Activated CD8-positive, alpha-beta memory T cell treated with anti-CD3 and anti-CD28 coated beads for 4 hours (primary cell): ENCODE measurements around the gene UPP1.
"Not testable (repeated sequence)": the region's sequence is repeated elsewhere in the genome, so short reads cannot be mapped to it uniquely, and the experiment has no call there.

ENCODE experiments used
- DNase-seq, 2 donors: peaks; one replicate each; pipeline ENCODE4 v3.0.0-alpha.2; 2020; ENCODE audit warnings: low read depth in 2 of 2

The UPP1 gene

DNA sequence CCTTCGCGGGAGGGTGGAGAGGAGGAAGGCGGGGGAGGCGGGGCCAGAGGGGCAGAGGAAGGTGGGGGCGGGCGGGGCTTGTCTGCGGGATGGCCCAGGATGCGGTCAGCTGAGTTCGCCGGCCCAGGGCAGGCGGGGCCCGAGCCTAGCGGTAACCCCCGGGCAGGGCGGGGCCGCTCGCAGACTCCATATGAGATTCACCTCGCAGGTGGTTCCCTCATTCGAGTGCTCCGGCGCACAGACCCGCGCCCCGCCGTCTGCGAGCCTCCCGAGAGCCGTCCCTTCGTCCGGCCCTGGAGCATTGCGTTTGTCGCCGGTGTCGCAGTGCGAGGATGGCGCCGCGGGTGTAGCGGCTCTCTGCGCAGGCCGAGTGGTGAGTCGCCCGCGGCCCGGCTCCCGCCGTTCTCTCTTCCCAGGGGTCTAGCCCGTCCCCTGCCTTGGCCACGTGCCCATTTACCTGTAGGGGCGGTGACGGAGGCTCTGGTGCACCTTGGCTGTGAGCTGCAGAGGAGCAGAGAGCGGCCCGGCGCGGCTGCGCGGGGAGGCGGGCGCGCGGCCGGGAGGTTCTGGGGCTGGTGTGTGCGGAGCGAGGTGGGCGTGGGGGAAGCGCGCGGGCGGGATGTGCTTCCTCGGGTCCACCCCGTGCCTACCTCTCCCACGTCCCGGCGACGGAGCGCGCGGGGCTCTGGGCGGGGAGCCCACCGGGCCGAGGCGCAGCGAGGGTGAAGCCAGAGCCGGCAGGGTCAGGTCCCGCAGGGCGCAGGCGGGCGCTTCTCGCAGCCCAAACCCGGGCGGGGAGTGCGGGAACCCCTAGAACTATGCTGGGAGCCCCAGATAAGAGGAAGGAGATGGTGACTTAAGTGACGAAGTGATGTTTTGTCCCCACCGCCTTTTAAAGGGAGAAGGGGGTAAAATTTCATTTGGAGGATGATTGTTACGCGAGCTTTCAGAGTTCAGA is at the start of gene UPP1:
Gene UPP1, plus strand, starts transcription at position 220 of the 958 bp plus-strand sequence. CDS start 5,519 bp downstream, outside the sequence.
- DNase-seq, result peak; percentile 79 to 80

DNA sequence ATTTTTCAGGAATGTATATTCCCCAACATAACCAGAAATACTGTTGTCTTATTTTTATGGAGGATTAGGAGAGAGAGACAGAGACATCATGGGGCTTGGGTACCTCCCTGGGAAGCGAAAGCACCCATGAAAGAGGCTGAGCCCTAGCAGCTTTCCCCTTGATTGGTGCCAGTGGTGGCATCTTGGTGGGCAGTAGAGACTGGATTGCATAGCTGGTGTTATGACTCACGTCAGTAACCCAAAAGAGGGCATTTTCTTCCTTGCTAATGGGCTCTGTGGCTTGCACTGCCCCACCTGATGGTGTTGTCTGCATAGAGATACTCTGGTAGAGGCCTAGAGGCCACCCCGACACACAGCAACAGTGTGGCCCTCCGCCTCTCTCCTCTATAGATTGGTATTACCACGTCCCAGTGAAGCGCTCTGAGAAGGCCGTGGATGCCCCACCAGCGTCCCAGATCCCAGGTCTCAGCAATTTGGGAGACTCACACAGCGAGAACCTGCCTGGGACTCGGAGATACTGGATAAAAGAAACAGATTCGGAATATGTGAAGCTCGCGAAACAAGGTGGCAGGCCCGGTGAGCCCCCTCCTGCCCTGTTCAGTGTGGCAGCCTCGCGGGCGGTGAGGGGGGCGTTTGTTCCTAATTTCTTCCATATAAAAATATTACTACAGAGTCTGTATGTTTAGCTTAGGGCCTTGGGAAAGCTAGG is 48.0 kb upstream of the UPP1 start:
- DNase-seq, result no peak

DNA sequence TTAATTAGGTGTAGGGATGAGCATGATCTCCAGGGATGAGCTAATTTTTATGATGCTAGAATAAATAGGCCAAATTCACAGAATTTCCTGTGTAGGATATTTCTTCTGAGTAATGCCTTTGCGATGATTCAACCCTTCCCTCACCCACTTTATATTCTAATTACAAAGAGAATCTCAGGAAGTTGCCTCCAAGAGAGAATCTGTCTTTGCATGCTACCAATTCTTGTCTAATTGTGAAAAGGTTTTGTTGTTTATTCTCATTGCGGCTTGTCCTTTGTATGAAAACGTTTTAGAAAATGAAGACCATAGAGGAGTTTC is 47.5 kb upstream of the UPP1 start:
- DNase-seq, result no peak

DNA sequence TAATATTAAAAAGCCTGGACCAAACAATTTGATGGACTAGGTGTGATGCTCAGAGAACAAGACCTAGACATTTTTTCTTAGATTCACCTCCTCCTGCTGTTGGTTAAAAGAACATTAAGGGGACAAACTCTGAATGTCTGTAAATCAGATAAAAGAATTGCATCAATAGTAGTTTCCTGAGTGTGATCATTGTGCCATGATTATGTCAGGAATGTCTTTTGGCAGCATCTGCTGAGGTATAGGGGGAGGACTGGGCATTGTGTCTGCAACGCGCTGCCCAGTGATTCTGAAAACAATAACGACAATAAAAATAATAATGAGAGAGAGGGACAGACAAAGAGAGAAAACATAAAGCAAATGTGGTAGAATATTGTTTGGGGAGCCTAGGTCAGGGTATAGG is 46.8 kb upstream of the UPP1 start:
- DNase-seq, result no peak

DNA sequence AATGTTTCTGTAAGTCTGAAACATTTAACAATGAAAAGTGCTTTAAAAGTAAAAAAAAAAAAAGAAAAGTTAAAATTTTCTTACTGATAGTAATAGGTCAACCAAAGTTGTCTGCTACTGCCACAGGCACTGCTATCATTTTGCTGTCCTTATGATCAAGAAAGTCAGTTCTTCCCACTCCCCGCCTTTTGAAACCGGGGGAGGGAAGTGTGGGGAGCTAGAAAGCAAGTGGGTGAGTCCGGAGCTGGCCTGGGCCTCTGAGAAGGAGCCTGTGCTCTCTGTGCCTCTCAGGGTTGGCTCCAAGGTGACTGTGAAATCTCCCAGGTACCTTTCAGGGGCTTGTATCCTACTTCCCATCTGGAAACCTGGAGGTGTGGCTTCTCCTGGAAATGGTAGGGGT is 46.4 kb upstream of the UPP1 start:
- no peak for DNase-seq

DNA sequence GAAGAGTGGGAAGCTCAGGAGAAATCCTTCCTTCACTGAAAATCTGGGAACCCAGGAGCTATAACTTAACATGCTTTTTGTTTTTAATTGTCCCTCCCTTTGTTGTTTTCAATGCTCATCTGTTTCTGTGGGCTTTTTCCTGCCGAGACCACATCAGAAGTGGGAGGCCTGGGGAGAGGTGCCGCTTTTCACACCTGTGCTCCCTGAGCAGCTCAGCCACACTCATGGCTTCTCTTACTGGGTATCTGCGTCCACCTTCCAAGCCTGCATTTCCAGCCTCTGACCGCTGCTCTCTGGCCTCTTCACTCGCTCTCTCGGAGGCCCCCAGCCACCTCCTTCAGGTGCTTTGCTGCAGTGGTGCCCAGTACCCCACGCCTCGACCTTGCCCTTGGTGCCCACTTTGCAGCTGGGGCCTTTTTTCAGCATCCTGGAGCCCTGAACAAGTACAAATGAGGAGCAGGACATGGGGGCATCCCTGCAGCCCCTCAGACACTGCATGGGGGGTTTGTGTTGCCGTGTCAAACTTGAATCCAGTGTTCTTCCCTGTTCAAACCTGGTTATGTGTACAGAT is 43.8 kb upstream of the UPP1 start:
- no peak for DNase-seq

DNA sequence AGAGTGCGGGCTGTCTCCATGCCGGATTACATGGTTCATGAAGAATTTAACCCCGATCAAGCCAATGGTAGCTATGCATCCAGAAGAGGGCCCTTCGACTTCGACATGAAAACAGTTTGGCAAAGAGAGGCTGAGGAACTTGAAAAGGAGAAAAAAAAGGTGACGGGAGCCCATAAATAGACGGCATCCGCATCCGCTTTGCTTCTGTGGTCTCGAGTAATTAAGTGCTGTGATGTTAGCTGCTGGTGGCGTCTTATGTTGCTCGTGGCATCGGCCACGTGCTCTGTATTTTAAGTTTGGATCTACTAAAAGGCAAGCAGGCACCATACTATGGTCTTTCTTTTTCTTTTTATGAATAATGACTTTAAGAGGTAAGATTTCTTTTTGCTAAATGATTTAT is 42.6 kb upstream of the UPP1 start:
- no peak for DNase-seq

DNA sequence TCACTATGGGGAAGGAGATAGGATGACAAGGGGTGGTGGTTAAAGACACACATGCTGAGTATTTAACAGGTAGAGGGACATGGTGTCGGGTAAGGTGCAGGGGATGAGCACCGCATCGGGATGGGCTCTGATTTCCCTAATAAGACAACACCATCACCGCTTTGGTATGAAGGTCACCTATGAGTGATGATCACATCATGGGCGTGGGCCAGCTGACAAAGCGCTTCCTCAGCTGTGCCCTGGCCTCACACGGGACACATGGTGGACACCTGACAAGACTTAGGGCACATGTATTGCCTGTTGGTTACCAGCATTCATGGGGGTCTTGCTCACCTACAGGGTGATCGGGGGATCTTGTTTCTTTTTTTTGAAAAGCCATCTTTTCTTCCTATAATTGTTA is 41.0 kb upstream of the UPP1 start:
- DNase-seq, result no peak

DNA sequence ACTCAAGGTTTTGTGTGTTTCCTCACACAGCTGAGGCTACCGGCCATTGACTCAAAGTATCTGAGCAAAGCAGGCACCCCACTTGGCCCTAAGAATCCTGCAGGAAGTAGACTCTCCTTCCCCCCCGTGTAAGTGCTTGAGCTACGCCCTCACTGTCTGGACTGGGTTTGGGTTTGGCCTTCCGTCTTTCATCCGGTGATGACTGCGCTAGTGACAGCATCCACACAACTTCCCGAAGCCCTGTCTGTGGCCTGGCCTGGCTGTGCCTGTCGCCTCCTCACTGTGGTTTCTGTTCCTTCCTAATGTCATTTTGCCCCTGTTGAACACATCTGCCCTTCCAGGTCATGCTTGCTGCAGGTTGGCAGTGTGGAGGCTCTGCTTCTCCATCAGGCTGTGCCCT is 39.2 kb upstream of the UPP1 start:
- no peak for DNase-seq

DNA sequence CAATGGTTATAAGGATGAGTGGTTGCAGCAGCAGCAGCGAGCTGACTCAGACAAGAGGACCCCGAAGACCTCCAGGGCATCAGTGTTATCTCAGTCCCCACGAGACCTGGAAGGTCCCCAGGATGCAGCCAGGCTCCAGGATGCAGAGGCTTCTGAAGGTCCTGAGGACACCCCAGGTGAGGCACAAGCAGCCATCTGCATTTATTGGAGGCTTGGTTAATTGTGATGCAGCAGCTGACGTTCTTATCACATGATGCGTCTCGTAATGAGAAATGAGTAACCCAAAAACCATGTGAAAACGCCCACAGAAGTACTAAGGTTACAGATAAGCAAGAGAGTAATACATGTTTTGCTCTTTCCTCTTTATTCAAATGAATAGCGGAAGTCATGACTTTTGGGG is 36.3 kb upstream of the UPP1 start:
- no peak for DNase-seq

DNA sequence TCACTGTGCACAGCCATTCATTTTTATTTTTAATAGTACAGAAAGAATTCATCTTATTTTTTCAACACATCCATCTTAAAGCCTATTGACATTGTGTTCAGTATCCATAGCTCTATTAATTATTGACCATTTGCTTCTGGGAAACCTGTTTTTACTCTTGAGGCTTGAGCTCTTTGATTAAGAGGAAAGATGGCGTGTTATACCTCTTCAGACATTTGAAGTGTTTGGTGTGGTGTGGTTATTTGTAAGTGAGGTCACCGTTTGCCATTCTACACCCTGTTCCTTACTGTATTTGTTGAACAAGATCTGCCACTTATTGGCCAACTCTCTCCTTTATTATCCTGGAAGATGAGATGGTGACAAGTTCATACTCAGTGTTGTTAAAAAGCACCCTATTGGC is 35.3 kb upstream of the UPP1 start:
- DNase-seq, result no peak

DNA sequence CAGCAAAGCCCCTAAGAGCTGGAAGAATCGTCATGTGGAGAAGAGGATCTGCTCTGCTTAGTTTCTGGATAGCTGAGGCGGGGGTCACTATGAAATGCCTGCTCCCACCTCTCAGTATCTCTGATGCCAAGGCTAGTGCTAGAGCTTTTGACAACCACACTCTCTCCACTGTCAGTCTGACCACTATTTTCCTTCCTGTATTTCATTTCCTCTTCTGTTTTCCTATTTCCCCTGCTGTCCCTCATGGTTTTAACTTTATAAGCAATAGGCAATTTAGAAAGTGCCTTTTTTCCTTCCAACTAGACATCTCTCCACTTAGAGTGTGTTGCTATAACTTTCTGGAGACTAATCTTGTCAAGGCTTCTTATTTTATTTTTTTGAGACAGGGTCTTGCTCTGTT is 30.1 kb upstream of the UPP1 start:
- no peak for DNase-seq

DNA sequence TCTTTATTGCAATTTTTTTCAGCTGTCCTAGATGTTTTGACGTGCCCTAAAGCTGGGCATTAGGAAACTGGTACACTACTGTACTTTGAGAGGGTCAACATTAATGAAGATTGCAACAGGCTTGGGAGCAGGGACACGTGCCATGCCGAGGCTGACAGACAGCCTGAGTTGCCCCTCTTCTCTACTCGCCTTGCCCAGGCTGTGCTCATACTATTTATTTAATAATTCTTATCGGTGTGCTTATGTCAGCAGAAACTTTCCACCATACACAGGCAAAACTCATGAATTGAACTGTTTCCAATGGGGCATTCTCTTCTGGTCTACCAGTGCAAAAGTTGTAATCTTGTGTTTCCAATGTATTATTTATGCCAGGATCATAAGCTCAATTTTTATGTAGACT is 29.4 kb upstream of the UPP1 start:
- DNase-seq, result no peak

DNA sequence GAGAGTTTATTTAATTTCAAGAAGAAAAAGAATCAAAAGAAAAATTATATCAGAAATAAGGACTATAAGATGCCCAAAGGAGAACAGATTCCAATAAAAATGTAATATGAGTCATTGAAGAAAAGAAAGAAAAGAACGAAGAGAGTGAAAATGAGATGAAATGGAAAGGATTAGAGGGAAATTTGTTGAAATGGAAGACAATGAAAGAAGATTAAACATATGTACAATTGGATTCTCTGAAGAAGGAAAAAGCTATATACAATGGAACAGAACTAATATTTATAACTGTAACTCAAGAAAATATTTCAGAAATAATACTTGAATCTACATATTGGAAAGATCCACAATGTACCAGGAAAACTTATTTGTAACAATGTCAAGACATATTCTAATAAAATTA is 25.1 kb upstream of the UPP1 start:
- no peak for DNase-seq

DNA sequence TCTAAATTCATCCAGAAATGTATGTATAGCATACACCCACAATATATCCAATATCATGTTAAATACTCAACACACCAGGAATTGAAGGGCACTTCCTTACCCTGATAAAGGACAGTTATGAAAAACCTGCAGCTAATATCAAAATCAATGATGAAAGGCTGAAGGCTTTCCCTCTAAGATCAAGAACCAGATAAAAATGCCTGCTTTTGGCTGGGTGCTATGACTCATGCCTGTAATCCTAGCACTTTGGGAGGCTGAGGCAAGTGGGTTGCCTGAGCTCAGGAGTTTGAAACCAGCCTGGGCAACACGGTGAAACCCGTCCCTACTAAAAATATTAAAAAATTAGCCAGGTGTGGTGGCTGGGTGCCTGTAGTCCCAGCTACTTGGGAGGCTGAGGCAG is 21.6 kb upstream of the UPP1 start:
- DNase-seq, result no peak

DNA sequence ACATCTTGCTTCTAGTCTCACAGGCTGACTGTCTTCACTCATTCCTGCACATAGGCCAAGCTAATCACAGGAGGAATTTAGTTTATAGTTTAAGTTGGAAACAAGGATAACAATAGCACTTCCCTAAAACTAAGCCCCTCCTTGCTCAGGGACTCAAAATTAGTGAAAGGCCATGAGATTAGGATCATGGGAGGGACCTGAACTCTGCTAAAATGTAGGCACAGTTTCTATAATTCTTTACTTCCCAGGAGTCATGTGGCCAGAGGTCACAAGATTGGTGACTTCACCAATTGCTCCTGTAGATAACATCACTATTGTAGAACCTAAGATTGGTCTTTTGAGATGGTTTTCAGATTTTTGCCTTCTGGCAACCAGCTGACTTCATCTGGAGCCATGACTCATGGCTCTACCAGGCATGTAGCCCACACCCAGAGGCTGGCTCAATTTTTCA is 14.8 kb upstream of the UPP1 start:
- DNase-seq, result no peak

DNA sequence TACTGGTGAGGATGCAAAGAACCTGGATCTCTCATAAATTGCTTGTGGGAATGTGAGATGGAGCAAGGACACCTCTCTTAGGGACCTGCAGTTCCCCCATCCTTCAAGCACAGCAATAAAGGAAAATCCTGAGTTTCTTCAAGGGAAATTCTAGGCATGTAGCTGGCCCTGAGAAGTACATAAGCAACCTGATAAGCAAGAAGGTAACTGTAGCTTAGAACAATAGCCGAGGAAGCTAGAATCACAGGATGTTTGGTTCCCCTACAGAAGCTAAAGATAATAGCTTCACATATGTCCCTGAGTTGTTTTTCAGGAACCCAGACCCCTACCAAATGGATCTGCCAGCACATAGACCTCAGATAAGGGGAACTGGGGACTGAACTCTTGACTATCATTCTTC is 11.6 kb upstream of the UPP1 start:
- DNase-seq, result no peak

DNA sequence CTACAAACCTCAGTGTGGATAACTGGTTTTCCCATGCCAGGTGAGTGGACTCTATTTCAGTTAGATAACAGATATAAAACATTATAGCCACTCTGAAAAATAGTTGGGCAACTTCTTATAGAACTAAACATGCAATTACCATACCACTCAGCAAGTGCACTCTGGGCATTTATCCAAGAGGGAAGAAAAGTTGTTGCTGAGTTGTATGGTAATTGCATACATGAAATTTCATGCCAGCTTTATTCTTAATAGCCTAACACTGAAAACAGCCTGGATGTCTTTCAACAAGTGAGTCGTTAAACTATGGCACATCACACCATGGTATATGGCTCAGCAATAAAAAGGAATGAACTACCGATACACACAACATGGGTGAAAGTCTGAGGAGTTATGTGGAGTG is 10.6 kb upstream of the UPP1 start:
- no peak for DNase-seq

DNA sequence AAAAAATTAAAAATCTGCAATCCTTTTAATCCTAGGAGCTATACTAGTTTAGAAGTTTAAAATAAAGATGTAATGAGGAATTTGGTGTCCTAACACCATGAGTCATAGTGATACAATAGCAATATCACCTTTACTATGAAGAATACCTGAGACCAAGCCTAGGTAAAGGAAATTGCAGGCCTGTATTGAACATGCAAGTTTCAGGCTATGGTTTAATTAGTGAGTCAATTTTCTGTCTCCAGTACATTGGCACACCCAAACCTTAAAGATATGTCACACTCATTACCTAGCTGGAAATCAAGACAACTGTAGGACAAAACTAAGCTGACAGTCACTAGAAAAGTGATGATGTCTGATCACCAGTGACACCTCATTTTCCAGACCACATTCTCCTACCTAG is 6.7 kb upstream of the UPP1 start:
- not testable (repeated sequence) for DNase-seq

DNA sequence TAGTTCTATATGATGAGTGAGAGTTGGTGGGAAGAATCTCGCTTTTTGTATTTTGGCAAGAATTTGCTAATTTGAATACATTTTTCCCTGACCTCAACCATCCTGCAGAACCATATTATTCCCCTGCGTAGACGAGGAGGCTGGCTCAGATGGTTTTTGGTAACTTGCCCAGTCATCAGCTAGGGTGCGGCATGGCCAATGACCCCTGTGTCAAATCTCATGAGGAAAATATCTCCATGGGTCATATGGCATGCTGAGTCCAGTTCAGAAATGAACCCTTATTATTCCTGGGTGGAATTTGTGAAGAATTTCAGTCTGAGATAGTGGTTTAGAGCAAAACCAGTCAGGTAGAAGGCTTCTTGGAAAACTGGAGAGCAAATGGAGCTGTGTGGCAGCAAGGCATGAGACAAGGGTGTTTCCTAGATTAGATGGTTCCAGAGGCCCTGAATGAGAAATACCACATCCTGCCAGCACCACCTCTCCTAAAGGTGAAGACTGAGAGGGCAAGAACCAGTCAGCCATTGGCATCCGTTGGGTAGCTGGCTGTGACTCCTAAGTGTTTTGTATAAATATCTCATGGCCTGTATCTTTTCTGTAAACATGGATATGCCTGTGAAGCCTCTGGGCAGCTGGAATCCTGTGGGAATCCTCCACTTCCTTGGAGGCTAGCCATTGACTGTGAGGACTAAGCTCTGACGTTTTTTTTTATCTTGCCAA is 5.8 kb upstream of the UPP1 start:
- no peak for DNase-seq

DNA sequence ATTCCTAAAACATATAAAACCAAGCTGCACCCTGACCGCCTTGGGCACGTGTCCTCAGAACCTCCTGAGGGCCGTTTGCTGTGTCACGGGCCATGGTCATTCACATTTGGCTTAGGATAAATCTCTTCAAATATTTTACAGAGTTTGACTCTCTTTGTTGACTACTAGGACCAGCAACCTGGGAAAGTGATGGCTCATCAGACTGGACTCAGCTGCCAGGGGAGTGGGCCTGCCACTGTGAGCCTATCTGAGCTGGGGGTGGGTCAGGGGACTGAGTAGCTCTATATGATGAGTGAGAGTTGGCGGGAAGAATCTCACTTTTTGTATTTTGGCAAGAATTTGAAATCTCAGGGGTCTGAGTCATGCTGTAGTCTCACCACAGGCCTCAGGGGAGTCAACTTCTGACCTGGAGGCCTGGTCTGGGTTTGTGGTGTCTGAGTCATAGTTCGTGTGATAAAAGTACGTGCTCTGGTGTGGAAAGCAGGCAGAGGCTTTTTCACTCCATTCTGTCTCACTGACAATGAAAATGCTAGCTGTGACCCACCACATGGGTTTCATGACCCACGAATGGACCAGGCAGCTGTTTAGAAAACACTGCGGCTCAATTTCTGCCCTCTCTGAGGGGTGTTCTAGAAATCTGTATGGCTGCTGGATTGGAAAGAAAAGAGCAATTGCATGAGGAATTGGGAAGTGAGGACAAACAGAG is 4.2 kb upstream of the UPP1 start:
- DNase-seq, result peak; percentile 59 to 65

DNA sequence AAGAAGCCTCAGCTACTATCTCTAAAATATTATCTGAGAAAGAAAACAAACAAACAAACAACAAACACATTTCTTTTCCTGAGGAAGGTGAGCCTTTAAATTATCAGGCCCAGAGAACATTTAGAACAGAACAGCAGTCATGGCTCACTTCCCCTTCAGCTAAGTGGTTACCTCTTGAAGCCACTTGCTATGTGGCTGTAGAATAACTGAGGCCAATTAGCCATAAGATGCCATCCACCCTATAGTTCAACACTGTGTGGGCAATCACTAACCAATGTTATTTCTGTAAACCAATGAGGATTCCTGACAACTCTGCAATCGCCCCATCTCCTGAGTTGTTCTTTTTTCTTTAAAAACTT is 3.7 kb upstream of the UPP1 start:
- no peak for DNase-seq
